DMS114 treated with DMSO at 0.1 percent for 48 hours (cell line): ENCODE data around the gene CR1.
A peak's percentile ranks its signal among the peaks of the same experiment; 100 is the strongest.
"Not testable (repeated sequence)": the region's sequence is repeated elsewhere in the genome, so short reads cannot be mapped to it uniquely, and the experiment has no call there.

Experiments
- DNase-seq: peaks from one replicate; lab custom pipeline; 2025; ENCODE audit not compliant: unreplicated experiment; lab: John Stamatoyannopoulos, UW

The CR1 gene

GRCh38 chr1:207638487-207639145 lies 142.7 kb downstream of the CR1 start:
- DNase-seq, result not testable (repeated sequence)

GRCh38 chr1:207639362-207639761 lies 143.4 kb downstream of the CR1 start:
- not testable (repeated sequence) for DNase-seq

- DNase-seq, result no peak
These were observed 148.4 kb downstream of the CR1 start for GRCh38 chr1:207644166-207644851.

- DNase-seq, result peak; percentile 60
These were observed 149.1 kb downstream of the CR1 start, which contains the start of gene CR1L for GRCh38 chr1:207644852-207645634. Gene CR1L (plus strand): TSS chr1:207645133. CDS start chr1:207645234, 101 bp downstream.

- no peak for DNase-seq
These were observed 149.7 kb downstream of the CR1 start for GRCh38 chr1:207645635-207646081.

GRCh38 chr1:207646171-207646570 lies 150.2 kb downstream of the CR1 start:
- DNase-seq, result no peak

- no peak for DNase-seq
These were observed 151.1 kb downstream of the CR1 start for GRCh38 chr1:207646944-207647579.

- DNase-seq, result no peak
These were observed 151.8 kb downstream of the CR1 start for GRCh38 chr1:207647671-207648333.

GRCh38 chr1:207648334-207649209 lies 152.6 kb downstream of the CR1 start:
- no peak for DNase-seq

- no peak for DNase-seq
These were observed 153.3 kb downstream of the CR1 start for GRCh38 chr1:207649210-207649753.

GRCh38 chr1:207649865-207650580 lies 154.1 kb downstream of the CR1 start:
- no peak for DNase-seq

GRCh38 chr1:207651583-207651982 lies 155.6 kb downstream of the CR1 start:
- no peak for DNase-seq

- DNase-seq, result no peak
These were observed 158.4 kb downstream of the CR1 start for GRCh38 chr1:207654320-207654719.

- DNase-seq, result no peak
These were observed 162.5 kb downstream of the CR1 start for GRCh38 chr1:207658408-207658807.

GRCh38 chr1:207658904-207659485 lies 163.0 kb downstream of the CR1 start:
- DNase-seq, result no peak

GRCh38 chr1:207659545-207660153 lies 163.7 kb downstream of the CR1 start:
- DNase-seq, result no peak

GRCh38 chr1:207661420-207661819 lies 165.5 kb downstream of the CR1 start:
- not testable (repeated sequence) for DNase-seq

GRCh38 chr1:207666342-207666741 lies 170.4 kb downstream of the CR1 start:
- DNase-seq, result no peak
